Measurements from ENCODE around the gene ZDHHC9.

ZDHHC9 gene

DNA sequence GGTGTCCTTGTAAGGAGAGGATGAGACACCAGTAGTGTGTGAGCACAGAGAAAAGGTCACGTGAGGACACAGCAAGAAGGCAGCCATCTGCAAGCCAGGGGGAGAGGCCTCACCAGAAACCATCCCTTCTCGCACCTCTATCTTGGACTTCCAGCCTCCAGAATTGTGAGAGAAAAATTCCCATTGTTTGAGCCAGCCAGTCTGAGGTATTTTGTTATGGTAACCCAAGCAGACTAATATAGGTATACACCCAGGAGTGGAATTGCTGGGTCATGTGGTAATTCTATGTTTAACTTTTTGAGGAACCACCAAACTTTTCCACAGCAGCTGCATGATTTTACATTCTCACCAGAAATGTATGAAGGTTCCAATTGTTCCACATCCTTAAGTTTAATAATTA lies 25.6 kb downstream of the ZDHHC9 start:
- no peak for FAIRE-seq

DNA sequence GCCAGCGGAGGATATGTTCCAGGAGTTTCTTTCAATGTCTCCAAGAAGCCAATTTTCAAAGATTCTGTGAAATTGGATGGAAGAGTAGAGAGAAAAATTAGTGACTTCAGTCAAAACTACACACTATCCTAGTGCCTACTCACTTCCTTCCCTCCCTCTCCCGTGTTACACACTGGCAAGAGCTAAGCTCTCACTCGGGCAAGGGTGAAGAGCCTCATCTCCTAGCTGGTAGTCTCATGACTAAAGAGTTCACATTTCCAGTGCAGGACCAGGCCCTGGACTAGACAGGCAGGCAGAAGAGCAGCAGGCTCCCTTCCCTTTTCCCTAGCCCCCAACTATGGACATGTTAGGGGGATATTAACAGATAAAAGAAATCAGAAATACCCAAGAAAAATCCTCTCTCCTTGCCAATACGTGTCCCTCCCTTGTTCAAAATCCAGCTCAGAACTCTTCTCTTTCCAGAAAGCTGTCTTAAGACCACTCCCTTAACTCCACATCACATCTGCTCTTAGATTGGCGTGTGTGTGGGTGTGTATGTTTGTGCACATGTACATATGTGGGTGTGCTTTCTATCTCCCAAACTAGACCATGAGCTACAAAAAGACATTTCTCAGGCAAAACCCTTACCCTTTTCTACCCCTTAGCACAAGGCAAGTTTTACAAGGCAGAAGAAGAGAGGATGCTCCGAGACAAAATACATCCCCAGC lies 29.9 kb downstream of the ZDHHC9 start:
- FAIRE-seq: no peak

- FAIRE-seq: no peak
These were observed 34.6 kb downstream of the ZDHHC9 start for GRCh38 chrX:129808829-129809796.

- no peak for FAIRE-seq
These were observed 35.4 kb downstream of the ZDHHC9 start for GRCh38 chrX:129808158-129808828.

GRCh38 chrX:129804806-129805205 lies 38.9 kb downstream of the ZDHHC9 start:
- FAIRE-seq: no peak

DNA sequence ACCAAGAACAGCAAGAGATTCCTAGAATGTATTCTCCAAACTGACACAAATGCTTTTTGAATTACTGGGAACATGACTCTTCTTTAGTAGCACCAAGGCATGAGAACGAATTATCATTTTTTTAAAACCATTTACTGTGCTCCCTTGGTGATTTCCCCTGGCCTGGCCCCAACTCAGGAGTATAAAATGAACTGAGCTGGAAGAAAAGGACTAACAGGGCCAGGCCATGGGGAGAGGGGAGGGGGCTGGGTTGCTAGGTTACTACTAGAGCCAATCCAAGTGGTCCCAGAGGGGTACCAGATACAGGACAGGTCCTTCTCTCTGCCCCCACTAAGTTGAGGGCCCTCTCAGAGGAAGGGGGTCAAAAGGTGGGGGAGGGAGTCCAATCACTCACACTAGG lies 40.8 kb downstream of the ZDHHC9 start:
- no peak for FAIRE-seq

GRCh38 chrX:129800186-129800585 lies 43.5 kb downstream of the ZDHHC9 start:
- no peak for FAIRE-seq

- no peak for FAIRE-seq
These were observed 44.8 kb downstream of the ZDHHC9 start for GRCh38 chrX:129798888-129799287.

GRCh38 chrX:129798456-129798855 lies 45.2 kb downstream of the ZDHHC9 start:
- FAIRE-seq: no peak

GRCh38 chrX:129797251-129797906 lies 46.3 kb downstream of the ZDHHC9 start:
- FAIRE-seq: no peak

DNA sequence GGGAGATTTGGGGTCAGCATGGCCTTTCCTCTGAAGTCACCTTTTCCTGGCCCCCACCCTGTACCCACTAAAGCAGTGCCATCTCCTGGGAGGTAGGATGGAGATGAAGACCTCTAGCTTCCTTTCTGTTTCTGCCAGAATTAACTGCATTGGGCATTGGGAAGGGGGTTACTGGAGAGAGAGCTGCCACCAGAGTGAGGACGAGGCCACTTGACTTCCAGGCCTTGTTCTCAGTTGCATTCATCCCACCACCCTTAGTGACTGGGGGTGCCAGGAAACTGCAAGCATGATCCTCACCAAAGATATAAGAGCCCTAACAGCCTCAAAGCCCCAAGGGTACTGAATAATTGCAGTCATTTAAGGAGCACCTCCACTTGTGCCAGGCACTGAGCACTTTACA lies 48.1 kb downstream of the ZDHHC9 start:
- no peak for FAIRE-seq

GRCh38 chrX:129793604-129794191 lies 50.0 kb downstream of the ZDHHC9 start:
- FAIRE-seq: no peak

- no peak for FAIRE-seq
These were observed 50.9 kb downstream of the ZDHHC9 start for GRCh38 chrX:129792586-129793291.

GRCh38 chrX:129791961-129792570 lies 51.6 kb downstream of the ZDHHC9 start:
- no peak for FAIRE-seq

- FAIRE-seq: no peak
These were observed 52.4 kb downstream of the ZDHHC9 start for GRCh38 chrX:129791336-129791735.

DNA sequence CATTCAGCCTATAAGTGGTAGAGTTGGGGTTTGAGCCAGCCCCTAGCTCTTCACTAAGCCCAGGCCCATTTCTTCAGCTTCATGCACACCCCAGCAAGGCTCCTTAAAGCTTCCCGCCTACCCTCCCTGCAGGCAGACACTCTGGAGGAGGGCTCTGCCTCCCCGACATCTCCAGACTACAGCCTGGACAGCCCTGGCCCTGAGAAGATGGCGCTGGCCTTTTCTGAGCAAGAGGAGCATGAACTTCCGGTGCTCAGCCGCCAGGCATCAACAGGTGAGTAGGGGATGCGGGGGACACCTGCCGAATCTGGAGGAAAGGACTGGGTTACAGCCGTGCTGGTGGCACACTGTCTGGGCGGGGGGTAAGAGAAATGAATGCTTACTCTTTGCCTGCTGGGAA lies 52.9 kb downstream of the ZDHHC9 start:
- no peak for FAIRE-seq

GRCh38 chrX:129790146-129790545 lies 53.5 kb downstream of the ZDHHC9 start:
- no peak for FAIRE-seq

DNA sequence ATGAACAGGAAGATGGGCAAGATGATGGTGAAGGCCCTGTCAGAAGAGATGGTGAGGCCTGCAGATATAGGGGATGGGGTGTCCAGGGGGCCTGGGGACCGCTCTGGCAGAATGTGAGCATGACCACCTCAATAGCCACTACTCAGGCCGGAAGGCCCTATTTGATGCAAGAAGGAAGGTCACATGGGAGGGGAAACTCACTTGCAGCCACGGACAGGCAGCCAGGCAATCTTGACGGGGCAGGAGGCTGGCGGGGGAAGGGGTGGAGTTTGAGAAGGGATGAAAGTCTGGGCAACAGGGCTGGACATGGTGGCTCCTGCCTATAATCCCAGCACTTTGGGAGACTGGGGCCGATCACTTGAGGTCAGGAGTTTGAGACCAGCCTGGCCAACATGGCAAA lies 55.2 kb downstream of the ZDHHC9 start:
- FAIRE-seq: no peak

GRCh38 chrX:129787336-129788055 lies 56.2 kb downstream of the ZDHHC9 start:
- FAIRE-seq: no peak

- FAIRE-seq: no peak
These were observed 57.5 kb downstream of the ZDHHC9 start for GRCh38 chrX:129786210-129786651.

All from TTC549 (cell line).